Measurements from ENCODE around the gene DNAJC5. TPM values are rescaled to one million over a fixed set of nuclear protein-coding genes. Genes with fewer than 3 reads are reported as not detected.

Gene DNAJC5
- total and polyA plus RNA-seq, 9 of the 15 experiments (the other 6 are each of a cell fraction or from before 2014, with no cell fraction given) = 0.95 to 42.8 (median 23.4) TPM

DNA sequence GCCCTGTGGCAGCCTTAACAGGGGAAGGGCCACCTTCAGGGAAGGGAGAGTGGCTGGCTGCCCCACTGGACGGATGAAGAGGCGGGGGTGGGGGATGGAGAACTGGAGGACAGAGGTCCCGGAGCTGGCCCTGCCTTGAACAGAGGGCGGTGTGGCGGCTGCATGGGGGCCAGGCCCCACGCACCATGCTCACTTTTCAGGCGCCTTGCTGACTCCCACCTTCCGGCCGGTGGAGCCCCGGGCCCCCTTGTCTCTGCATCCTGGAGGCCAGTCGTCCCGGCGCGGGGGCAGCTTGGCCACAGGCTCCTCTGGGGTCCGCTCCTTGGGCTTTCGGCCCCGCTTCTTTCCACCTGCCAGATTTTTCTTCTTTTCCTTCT lies 64.8 kb downstream of the DNAJC5 start (continued):
- TF ChIP-seq, protein P1, sequence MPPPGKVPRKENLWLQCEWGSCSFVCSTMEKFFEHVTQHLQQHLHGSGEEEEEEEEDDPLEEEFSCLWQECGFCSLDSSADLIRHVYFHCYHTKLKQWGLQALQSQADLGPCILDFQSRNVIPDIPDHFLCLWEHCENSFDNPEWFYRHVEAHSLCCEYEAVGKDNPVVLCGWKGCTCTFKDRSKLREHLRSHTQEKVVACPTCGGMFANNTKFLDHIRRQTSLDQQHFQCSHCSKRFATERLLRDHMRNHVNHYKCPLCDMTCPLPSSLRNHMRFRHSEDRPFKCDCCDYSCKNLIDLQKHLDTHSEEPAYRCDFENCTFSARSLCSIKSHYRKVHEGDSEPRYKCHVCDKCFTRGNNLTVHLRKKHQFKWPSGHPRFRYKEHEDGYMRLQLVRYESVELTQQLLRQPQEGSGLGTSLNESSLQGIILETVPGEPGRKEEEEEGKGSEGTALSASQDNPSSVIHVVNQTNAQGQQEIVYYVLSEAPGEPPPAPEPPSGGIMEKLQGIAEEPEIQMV (tag; conservative IDR thresholded peaks at IDR 0.05; ENCODE audit: low read depth) = no peak
- TF ChIP-seq, protein P2, sequence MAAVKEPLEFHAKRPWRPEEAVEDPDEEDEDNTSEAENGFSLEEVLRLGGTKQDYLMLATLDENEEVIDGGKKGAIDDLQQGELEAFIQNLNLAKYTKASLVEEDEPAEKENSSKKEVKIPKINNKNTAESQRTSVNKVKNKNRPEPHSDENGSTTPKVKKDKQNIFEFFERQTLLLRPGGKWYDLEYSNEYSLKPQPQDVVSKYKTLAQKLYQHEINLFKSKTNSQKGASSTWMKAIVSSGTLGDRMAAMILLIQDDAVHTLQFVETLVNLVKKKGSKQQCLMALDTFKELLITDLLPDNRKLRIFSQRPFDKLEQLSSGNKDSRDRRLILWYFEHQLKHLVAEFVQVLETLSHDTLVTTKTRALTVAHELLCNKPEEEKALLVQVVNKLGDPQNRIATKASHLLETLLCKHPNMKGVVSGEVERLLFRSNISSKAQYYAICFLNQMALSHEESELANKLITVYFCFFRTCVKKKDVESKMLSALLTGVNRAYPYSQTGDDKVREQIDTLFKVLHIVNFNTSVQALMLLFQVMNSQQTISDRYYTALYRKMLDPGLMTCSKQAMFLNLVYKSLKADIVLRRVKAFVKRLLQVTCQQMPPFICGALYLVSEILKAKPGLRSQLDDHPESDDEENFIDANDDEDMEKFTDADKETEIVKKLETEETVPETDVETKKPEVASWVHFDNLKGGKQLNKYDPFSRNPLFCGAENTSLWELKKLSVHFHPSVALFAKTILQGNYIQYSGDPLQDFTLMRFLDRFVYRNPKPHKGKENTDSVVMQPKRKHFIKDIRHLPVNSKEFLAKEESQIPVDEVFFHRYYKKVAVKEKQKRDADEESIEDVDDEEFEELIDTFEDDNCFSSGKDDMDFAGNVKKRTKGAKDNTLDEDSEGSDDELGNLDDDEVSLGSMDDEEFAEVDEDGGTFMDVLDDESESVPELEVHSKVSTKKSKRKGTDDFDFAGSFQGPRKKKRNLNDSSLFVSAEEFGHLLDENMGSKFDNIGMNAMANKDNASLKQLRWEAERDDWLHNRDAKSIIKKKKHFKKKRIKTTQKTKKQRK (IDR thresholded peaks at IDR 0.05; ENCODE audit: borderline replicate concordance, low read depth, low read length) = no peak
- TF ChIP-seq, protein P3, sequence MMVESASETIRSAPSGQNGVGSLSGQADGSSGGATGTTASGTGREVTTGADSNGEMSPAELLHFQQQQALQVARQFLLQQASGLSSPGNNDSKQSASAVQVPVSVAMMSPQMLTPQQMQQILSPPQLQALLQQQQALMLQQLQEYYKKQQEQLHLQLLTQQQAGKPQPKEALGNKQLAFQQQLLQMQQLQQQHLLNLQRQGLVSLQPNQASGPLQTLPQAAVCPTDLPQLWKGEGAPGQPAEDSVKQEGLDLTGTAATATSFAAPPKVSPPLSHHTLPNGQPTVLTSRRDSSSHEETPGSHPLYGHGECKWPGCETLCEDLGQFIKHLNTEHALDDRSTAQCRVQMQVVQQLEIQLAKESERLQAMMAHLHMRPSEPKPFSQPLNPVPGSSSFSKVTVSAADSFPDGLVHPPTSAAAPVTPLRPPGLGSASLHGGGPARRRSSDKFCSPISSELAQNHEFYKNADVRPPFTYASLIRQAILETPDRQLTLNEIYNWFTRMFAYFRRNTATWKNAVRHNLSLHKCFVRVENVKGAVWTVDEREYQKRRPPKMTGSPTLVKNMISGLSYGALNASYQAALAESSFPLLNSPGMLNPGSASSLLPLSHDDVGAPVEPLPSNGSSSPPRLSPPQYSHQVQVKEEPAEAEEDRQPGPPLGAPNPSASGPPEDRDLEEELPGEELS (CRISPR knock-in tag; IDR thresholded peaks at IDR 0.05; ENCODE audit: borderline replicate concordance) = no peak
- TF ChIP-seq, protein P4, sequence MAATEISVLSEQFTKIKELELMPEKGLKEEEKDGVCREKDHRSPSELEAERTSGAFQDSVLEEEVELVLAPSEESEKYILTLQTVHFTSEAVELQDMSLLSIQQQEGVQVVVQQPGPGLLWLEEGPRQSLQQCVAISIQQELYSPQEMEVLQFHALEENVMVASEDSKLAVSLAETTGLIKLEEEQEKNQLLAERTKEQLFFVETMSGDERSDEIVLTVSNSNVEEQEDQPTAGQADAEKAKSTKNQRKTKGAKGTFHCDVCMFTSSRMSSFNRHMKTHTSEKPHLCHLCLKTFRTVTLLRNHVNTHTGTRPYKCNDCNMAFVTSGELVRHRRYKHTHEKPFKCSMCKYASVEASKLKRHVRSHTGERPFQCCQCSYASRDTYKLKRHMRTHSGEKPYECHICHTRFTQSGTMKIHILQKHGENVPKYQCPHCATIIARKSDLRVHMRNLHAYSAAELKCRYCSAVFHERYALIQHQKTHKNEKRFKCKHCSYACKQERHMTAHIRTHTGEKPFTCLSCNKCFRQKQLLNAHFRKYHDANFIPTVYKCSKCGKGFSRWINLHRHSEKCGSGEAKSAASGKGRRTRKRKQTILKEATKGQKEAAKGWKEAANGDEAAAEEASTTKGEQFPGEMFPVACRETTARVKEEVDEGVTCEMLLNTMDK (IDR thresholded peaks at IDR 0.05; ENCODE audit: borderline replicate concordance, insufficient read depth, low read depth, low read length, poor library complexity, severe bottlenecking) = no peak
- TF ChIP-seq HMG20B (CRISPR knock-in tag; IDR thresholded peaks at IDR 0.05) = no peak
- no peak for TF ChIP-seq BCL6 (CRISPR knock-in tag; IDR thresholded peaks at IDR 0.05)
- TF ChIP-seq ZC3H8 (IDR thresholded peaks at IDR 0.05) = no peak
- no peak for TF ChIP-seq ZNF12 (CRISPR knock-in tag; IDR thresholded peaks at IDR 0.05)
- TF ChIP-seq MCM2 (IDR thresholded peaks at IDR 0.05; ENCODE audit: low read depth) = no peak
- no peak for TF ChIP-seq FOXJ2 (tag; IDR thresholded peaks at IDR 0.05)
- TF ChIP-seq, protein P5, sequence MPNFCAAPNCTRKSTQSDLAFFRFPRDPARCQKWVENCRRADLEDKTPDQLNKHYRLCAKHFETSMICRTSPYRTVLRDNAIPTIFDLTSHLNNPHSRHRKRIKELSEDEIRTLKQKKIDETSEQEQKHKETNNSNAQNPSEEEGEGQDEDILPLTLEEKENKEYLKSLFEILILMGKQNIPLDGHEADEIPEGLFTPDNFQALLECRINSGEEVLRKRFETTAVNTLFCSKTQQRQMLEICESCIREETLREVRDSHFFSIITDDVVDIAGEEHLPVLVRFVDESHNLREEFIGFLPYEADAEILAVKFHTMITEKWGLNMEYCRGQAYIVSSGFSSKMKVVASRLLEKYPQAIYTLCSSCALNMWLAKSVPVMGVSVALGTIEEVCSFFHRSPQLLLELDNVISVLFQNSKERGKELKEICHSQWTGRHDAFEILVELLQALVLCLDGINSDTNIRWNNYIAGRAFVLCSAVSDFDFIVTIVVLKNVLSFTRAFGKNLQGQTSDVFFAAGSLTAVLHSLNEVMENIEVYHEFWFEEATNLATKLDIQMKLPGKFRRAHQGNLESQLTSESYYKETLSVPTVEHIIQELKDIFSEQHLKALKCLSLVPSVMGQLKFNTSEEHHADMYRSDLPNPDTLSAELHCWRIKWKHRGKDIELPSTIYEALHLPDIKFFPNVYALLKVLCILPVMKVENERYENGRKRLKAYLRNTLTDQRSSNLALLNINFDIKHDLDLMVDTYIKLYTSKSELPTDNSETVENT (CRISPR knock-in tag; IDR thresholded peaks at IDR 0.05) = no peak
- no peak for TF ChIP-seq ZNF583 (CRISPR knock-in tag; IDR thresholded peaks at IDR 0.05)
